Smooth muscle cell (in vitro differentiated cells): ENCODE measurements around the gene SH3BGR. TPM values are rescaled to one million over a fixed set of nuclear protein-coding genes. Genes with fewer than 3 reads are reported as not detected.

Experiments
- DNase-seq: peaks from one replicate; lab custom pipeline; 2025; ENCODE audit not compliant: unreplicated experiment; lab: John Stamatoyannopoulos, UW
- H2AFZ ChIP-seq: fragments of 200-600 bp; sonication (generic); 2 replicates; pipeline ENCODE4 v1.6.0; 2016; ENCODE audit warnings: antibody characterized with exemption, low read depth, mild to moderate bottlenecking
- H3F3A ChIP-seq: fragments of 200-600 bp; sonication (generic); 2 replicates; pipeline ENCODE4 v1.6.0; 2017; ENCODE audit warnings: antibody characterized with exemption, low read depth
- H3K27ac ChIP-seq: fragments of 200-600 bp; sonication (generic); 2 replicates; pipeline ENCODE4 v1.5.1; 2016; ENCODE audit warnings: low read depth, mild to moderate bottlenecking
- H3K27me3 ChIP-seq: fragments of 200-600 bp; sonication (generic); 2 replicates; pipeline ENCODE4 v1.6.1; 2016; ENCODE audit warnings: low read depth, mild to moderate bottlenecking
- H3K36me3 ChIP-seq: fragments of 200-600 bp; sonication (generic); 2 replicates; pipeline ENCODE4 v1.5.1; 2016; ENCODE audit warnings: low read depth
- H3K4me1 ChIP-seq: fragments of 200-600 bp; sonication (generic); 2 replicates; pipeline ENCODE4 v1.5.1; 2016; ENCODE audit warnings: low read depth
- H3K4me2 ChIP-seq: fragments of 200-600 bp; sonication (generic); 2 replicates; pipeline ENCODE4 v1.6.0; 2016; ENCODE audit warnings: mild to moderate bottlenecking
- H3K4me3 ChIP-seq: fragments of 200-600 bp; sonication (generic); 2 replicates; pipeline ENCODE4 v1.5.1; 2016; ENCODE audit warnings: mild to moderate bottlenecking
- H3K79me2 ChIP-seq: fragments of 200-600 bp; sonication (generic); 2 replicates; pipeline ENCODE4 v1.6.0; 2016; ENCODE audit warnings: low read depth, mild to moderate bottlenecking
- H3K9ac ChIP-seq: fragments of 200-600 bp; sonication (generic); 2 replicates; pipeline ENCODE4 v1.6.0; 2016; ENCODE audit warnings: low read depth
- H3K9me3 ChIP-seq: fragments of 200-600 bp; sonication (generic); replicated peaks from 2 replicates; pipeline ENCODE4 v1.5.1; 2016; ENCODE audit warnings: low read depth
- H4K20me1 ChIP-seq: fragments of 200-600 bp; sonication (generic); 2 replicates; pipeline ENCODE4 v1.6.0; 2016; ENCODE audit warnings: low read depth
- CTCF ChIP-seq: fragments of 200-600 bp; sonication (generic); IDR thresholded peaks from 2 replicates; pipeline ENCODE4 v1.5.1; 2017; ENCODE audit warnings: borderline replicate concordance, mild to moderate bottlenecking, antibody characterized with exemption; ENCODE audit not compliant: insufficient read depth, poor library complexity, severe bottlenecking
- WGBS: methylation state at CpG from one replicate; pipeline ENCODE4 v1.1.7; 2016; ENCODE audit warnings: low lambda C conversion rate; 5-methylcytosine and 5-hydroxymethylcytosine counted together
- polyA plus RNA-seq: library from polyadenylated mRNA; unstranded; fragments of >200 nt; fragmentation: Nextera tagmentation; extraction: Ambion mirVana; gene quantifications from 2 replicates; pipeline ENCODE4 v1.2.1, GENCODE V29; 2016
- total RNA-seq: library from RNA; depleted of rRNA; stranded (reverse); fragments of >200 nt; gene quantifications from 2 replicates; pipeline ENCODE4 v1.2.3, GENCODE V29; 2014

Gene SH3BGR
- total and polyA plus RNA-seq, 2 experiments from 2014 or later, result 4.9 to 12.5 TPM

GRCh38 chr21:39515684-39516472 lies 64.1 kb downstream of the SH3BGR start:
- no peak for DNase-seq
- Histone ChIP-seq H3K9ac (no peak overlapping the region), H3K36me3 (no peaks in the 10 kb centered on the region), H3K27me3 (no peaks in the 10 kb centered on the region), H3K79me2 (no peaks in the 10 kb centered on the region), H3K9me3 (no peaks in the 10 kb centered on the region), H2AFZ (no peak overlapping the region), H3K4me1 (no peaks in the 10 kb centered on the region), H3K27ac (no peak overlapping the region), H4K20me1 (no peaks in the 10 kb centered on the region), H3K4me2 (no peak overlapping the region), H3K4me3 (no peak overlapping the region), H3F3A (no peaks in the 10 kb centered on the region)
- WGBS, result 75% methylated on average over 8 of the region's 8 CpGs
- TF ChIP-seq CTCF, result no peak

GRCh38 chr21:39518055-39518846 lies 66.5 kb downstream of the SH3BGR start:
- no peak overlapping the region for H3K9ac ChIP-seq
- H3F3A ChIP-seq, result no peaks in the 10 kb centered on the region
- H3K4me3 ChIP-seq, result no peak overlapping the region
- WGBS, result 31% methylated on average over 13 of the region's 13 CpGs
- H3K4me1 ChIP-seq, result no peaks in the 10 kb centered on the region
- H3K36me3 ChIP-seq, result no peaks in the 10 kb centered on the region
- DNase-seq, result no peak
- H3K4me2 ChIP-seq, result no peak overlapping the region
- H3K27me3 ChIP-seq, result no peaks in the 10 kb centered on the region
- H2AFZ ChIP-seq, result no peak overlapping the region
- no peak overlapping the region for H3K27ac ChIP-seq
- no peaks in the 10 kb centered on the region for H3K79me2 ChIP-seq
- no peaks in the 10 kb centered on the region for H4K20me1 ChIP-seq
- peak; percentile 98 for TF ChIP-seq CTCF
- no peaks in the 10 kb centered on the region for H3K9me3 ChIP-seq

- no peak for DNase-seq
- Histone ChIP-seq H3K4me1 (no peaks in the 10 kb centered on the region), H3K27me3 (no peaks in the 10 kb centered on the region), H2AFZ (no peak overlapping the region), H4K20me1 (no peaks in the 10 kb centered on the region), H3K36me3 (no peaks in the 10 kb centered on the region), H3K4me2 (no peak overlapping the region), H3F3A (no peaks in the 10 kb centered on the region), H3K9me3 (no peaks in the 10 kb centered on the region), H3K79me2 (no peaks in the 10 kb centered on the region), H3K9ac (no peak overlapping the region), H3K4me3 (no peak overlapping the region), H3K27ac (no peak overlapping the region)
- WGBS, result 87% methylated on average over 5 of the region's 5 CpGs
- no peak for TF ChIP-seq CTCF
Measured at GRCh38 chr21:39518847-39519210, 67.1 kb downstream of the SH3BGR start.
